ENCODE results near the gene TGFA. TPM values are rescaled to one million over a fixed set of nuclear protein-coding genes. Genes with fewer than 3 reads are reported as not detected.

The TGFA gene
- total RNA-seq, 1 experiment from 2014 or later, result 2.5 TPM

- TF ChIP-seq PREB (CRISPR knock-in tag; IDR thresholded peaks at IDR 0.05; ENCODE audit: borderline replicate concordance) (no peak), ZNF121 (CRISPR knock-in tag; IDR thresholded peaks at IDR 0.05) (no peak), ZNF232 (CRISPR knock-in tag; IDR thresholded peaks at IDR 0.05) (no peak), GTF2I (CRISPR knock-in tag; conservative IDR thresholded peaks at IDR 0.05) (no peak), FOXP1 (CRISPR knock-in tag; IDR thresholded peaks at IDR 0.05; ENCODE audit: borderline replicate concordance) (no peak), ATF2 (CRISPR knock-in tag; IDR thresholded peaks at IDR 0.05; ENCODE audit: borderline replicate concordance, low read depth) (no peak), RELA (CRISPR knock-in tag; IDR thresholded peaks at IDR 0.05; ENCODE audit: borderline replicate concordance) (no peak), NR3C1 (CRISPR knock-in tag; conservative IDR thresholded peaks at IDR 0.05; ENCODE audit: low read depth) (no peak), SP1 (CRISPR knock-in tag; conservative IDR thresholded peaks at IDR 0.05) (no peak), E2F1 (CRISPR knock-in tag; IDR thresholded peaks at IDR 0.05) (no peak)
These were observed 91.4 kb downstream of the TGFA start (continued) for GRCh38 chr2:70461981-70462876.

- DNase-seq (ENCODE audit: low spot score) (no peak), ATAC-seq (no peak)
- peaks cover 1% of the 10 kb centered on the region; the same call in 1 of the 2 replicates for H3K9me3 Mint-ChIP-seq
- H3K36me3 Mint-ChIP-seq, result no peaks in the 10 kb centered on the region
- ChIA-PET POLR2A (no interaction called here), CTCF (interaction anchor here (1.1 kb wide), 1 partner anchor 307 kb away, joined by 3 read pairs; no protein-coding TSS in a partner anchor)
- H3K4me3 Mint-ChIP-seq, result no peak overlapping the region
- H3K4me1 Mint-ChIP-seq, result peaks cover 11% of the 10 kb centered on the region
- peaks cover 50% of the 10 kb centered on the region for H3K27me3 Mint-ChIP-seq (ENCODE audit: low read depth)
- H3K27ac Mint-ChIP-seq, result no peak overlapping the region
- no peak for TF ChIP-seq ZNF396 (CRISPR knock-in tag; IDR thresholded peaks at IDR 0.05; ENCODE audit: borderline replicate concordance)
- no peak for TF ChIP-seq AR (CRISPR knock-in tag; IDR thresholded peaks at IDR 0.05)
- TF ChIP-seq NR3C1 (CRISPR knock-in tag; conservative IDR thresholded peaks at IDR 0.05; ENCODE audit: low read depth), result no peak
- no peak for TF ChIP-seq ZNF138 (CRISPR knock-in tag; conservative IDR thresholded peaks at IDR 0.05)
- TF ChIP-seq ZMAT4 (CRISPR knock-in tag; IDR thresholded peaks at IDR 0.05), result no peak
- no peak for TF ChIP-seq EMX1 (CRISPR knock-in tag; IDR thresholded peaks at IDR 0.05)
- no peak for TF ChIP-seq ZSCAN18 (CRISPR knock-in tag; IDR thresholded peaks at IDR 0.05)
- no peak for TF ChIP-seq KAT7 (CRISPR knock-in tag; IDR thresholded peaks at IDR 0.05; ENCODE audit: borderline replicate concordance)
- TF ChIP-seq MAX (CRISPR knock-in tag; IDR thresholded peaks at IDR 0.05), result no peak
- TF ChIP-seq ZNF512 (CRISPR knock-in tag; IDR thresholded peaks at IDR 0.05; ENCODE audit: borderline replicate concordance), result no peak
- TF ChIP-seq ZNF425 (CRISPR knock-in tag; conservative IDR thresholded peaks at IDR 0.05), result no peak
- TF ChIP-seq ZNF121 (CRISPR knock-in tag; IDR thresholded peaks at IDR 0.05), result no peak
- TF ChIP-seq JUN (CRISPR knock-in tag; IDR thresholded peaks at IDR 0.05), result no peak
- no peak for TF ChIP-seq ATF1 (CRISPR knock-in tag; IDR thresholded peaks at IDR 0.05)
These were observed 92.2 kb downstream of the TGFA start for GRCh38 chr2:70461414-70461813.

Data from WTC11 (cell line).